CD4-positive, alpha-beta T cell treated with Interleukin-2 at 100 ng/mL for 4 hours (primary cell): ENCODE measurements around the gene CSK.
A peak's percentile ranks its signal among the peaks of the same experiment; 100 is the strongest.

Source experiments
- DNase-seq: peaks from one replicate; pipeline ENCODE4 v3.0.0-alpha.2; 2020; ENCODE audit warnings: low spot score

CSK gene

GRCh38 chr15:74787251-74788041 is 5.6 kb downstream of the CSK start:
- DNase-seq = peak; percentile 91

GRCh38 chr15:74788042-74788682 is 6.3 kb downstream of the CSK start:
- DNase-seq = no peak

GRCh38 chr15:74788683-74789151 is 6.8 kb downstream of the CSK start:
- DNase-seq = peak; percentile 43

GRCh38 chr15:74789171-74789631 is 7.3 kb downstream of the CSK start:
- peak; percentile 37 for DNase-seq

GRCh38 chr15:74789741-74790079 is 7.8 kb downstream of the CSK start:
- DNase-seq = no peak

GRCh38 chr15:74790080-74790916 is 8.4 kb downstream of the CSK start:
- DNase-seq = peak; percentile 56

- no peak for DNase-seq
Observed at GRCh38 chr15:74791007-74791406, 9.1 kb downstream of the CSK start.

GRCh38 chr15:74791667-74792066 is 9.8 kb downstream of the CSK start:
- DNase-seq = no peak

- no peak for DNase-seq
Observed at GRCh38 chr15:74792227-74793016, 10.5 kb downstream of the CSK start.

GRCh38 chr15:74793135-74794028 is 11.5 kb downstream of the CSK start:
- peak; percentile 78 for DNase-seq

- DNase-seq = no peak
Observed at GRCh38 chr15:74794248-74794969, 12.5 kb downstream of the CSK start.

- DNase-seq = no peak
Observed at GRCh38 chr15:74794970-74795349, 13.1 kb downstream of the CSK start.

- peak; percentile 46 for DNase-seq
Observed at GRCh38 chr15:74795966-74796625, 14.2 kb downstream of the CSK start.

GRCh38 chr15:74798388-74799254 is 16.7 kb downstream of the CSK start:
- DNase-seq = no peak

- DNase-seq = peak; percentile 45
Observed at GRCh38 chr15:74799255-74799855, 17.5 kb downstream of the CSK start.

- DNase-seq = peak; percentile 90
Observed at GRCh38 chr15:74799856-74800558, 18.1 kb downstream of the CSK start.

GRCh38 chr15:74800559-74801094 is 18.7 kb downstream of the CSK start:
- DNase-seq = no peak
